GM18505 (cell line): ENCODE results near the gene DIP2C.
A peak's percentile ranks its signal among the peaks of the same experiment; 100 is the strongest.

Source experiments
- ATAC-seq: cut with Tn5 transposase; IDR thresholded peaks from one replicate; pipeline ENCODE4 v1.9.1; 2021; ENCODE audit not compliant: unreplicated experiment
- POLR2A ChIP-seq: IDR thresholded peaks from 4 replicates; pipeline ENCODE4 v1.6.1; 2011; ENCODE audit warnings: borderline replicate concordance; ENCODE audit not compliant: insufficient read depth, insufficient read length; ENCODE audit errors: extremely low read depth

Gene DIP2C

DNA sequence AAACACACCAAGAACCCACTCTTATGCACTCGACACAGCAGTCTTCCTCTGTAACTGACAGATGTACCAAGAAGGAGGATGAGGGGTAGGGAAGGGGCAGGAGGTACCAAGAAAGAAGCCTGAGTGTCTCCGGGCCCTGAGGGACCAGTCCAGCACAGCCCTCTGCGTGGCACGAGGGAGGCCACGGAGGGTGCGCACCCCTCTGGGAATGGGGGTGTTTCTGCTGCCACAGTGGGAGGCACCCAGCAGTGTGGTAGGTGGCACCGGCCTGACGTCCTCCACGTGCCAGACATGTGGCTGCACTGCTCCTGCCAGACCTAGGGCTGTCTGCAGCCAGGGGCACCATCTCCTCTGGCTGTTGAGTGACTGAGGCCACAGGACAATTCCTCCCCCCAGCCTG is 399.9 kb downstream of the DIP2C start:
- TF ChIP-seq POLR2A = no peak
- ATAC-seq = no peak

DNA sequence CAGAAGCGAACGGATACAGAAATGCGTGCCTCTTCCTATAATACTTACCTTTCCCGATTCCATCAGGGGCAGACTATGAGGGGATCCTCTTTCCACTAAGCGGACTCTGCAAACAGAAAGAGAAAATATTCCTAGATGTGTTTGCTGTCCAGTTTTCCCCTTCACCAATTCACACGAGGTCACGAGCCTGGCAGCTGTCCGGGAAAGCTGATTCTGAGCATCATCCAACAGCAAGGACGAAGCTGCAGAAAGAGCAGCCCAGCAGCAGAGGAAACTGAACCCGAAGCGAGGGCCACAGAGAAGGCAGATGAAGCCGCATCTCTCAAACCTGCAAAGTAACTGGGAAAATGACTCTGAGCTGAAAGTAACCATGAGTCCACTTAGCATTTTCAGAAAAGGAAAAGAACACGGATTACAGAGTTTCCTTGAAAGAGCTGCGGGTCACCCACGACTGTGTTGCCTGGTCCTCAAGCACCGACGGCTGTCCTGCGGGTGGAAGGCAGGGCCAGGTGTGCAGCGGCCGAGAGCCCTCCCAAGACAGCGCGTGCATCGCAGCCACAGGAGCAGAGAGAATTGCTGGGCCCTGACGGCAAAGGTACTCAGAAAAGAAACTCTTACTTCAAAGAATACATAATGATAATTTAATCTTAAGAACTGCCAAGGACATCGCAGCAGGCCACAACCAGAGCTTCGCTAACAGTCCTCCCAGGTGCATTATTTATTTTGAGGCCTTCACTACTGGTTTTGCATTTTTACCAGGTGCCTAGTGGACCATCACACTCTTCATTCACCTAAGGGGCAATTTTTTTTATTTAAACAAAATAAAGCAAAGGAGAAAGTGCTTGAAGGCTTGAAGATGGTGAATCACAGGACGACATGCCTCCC is 400.9 kb downstream of the DIP2C start:
- ATAC-seq = no peak
- TF ChIP-seq POLR2A = no peak

DNA sequence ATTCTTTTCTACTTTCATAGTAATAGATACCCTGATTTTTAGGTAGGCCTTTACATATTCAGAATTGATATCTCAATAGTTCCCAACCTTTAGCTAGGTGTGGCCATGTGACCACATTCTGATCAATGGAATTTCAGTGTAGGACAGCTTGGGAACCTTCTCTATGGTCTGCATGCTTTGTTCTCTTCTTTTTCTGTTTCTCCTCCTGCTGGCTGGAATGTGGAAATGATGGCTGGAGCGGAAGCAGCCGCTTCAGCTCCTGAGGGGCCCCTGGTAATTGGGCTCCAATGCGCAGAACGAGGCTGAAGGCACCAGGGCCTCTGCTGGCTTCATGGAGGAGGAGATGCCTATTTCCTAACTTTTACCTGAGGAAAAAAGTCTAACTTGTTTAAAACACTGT is 401.7 kb downstream of the DIP2C start:
- no peak for ATAC-seq
- TF ChIP-seq POLR2A = no peak

DNA sequence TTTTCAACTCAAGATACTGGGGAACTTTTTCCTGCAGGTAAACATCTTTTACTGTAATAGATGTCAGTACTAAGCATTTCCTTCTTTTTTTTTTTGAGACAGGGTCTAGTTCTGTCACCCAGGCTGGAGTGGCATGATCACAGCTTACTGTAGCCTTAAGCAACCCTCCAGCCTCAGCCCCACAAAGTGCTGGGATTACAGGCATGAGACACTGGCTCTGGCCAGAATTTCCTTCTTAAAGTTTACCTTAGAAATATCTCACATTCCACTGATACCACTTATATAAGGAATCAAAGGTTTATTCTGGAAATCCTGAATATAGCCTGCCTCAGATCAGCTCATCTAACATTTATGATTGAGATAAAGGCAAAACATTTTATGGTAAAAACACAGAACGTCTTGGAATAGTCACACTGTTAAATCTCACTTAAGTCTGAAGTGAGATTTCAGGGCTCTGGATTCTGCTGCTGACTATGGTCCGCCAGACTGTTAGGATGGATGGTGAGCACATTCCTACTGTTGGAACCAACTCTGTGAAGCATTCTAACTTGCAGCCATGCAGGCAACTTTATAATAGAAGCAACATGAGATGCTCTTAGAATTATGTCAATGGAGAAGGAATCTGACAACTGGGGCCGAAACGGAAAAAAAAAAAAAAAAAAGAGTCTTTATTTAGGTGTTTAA is 402.3 kb downstream of the DIP2C start:
- no peak for TF ChIP-seq POLR2A
- ATAC-seq = no peak

DNA sequence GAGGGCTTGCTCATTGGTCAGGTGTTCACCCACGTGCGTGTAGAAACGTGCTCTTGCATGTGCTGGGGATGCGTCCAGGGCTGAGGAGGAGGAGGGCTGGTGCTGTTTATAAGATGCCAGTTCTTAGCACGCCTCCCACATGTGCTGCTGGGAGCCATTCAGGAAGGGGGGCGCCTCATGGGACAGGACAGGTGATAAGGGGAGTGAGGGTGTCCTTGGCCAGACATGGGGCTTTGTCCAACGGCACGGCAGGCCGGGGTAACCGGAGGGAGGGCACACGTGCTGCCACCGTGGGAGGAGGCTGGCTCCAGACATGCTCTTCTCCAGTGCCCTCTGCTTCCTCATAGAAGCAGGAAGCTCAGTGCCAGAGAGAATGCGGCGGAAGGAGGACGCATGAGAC is 404.3 kb downstream of the DIP2C start:
- no peak for TF ChIP-seq POLR2A
- ATAC-seq = no peak

DNA sequence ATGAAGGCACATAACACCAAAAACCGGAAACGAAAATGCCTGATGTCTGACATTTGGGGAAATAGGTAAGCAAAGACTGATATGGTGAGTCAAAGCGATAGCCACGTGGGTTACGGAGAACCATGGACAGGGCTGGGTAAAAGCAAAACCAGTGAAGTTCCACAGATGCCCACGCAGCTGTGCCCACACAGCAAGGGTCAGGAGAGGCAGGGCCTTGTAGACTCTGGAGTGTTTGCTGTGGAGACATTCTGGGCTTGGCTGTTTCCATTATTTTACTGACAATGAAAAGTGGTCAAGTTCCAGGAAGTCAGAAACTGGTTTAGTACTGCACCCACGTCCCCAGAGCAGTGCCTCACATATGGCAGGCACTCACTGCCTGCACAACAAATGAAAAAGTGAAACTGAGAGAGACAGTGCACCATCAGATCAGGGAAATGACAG is 405.5 kb downstream of the DIP2C start:
- ATAC-seq = peak; percentile 83
- TF ChIP-seq POLR2A = no peak

DNA sequence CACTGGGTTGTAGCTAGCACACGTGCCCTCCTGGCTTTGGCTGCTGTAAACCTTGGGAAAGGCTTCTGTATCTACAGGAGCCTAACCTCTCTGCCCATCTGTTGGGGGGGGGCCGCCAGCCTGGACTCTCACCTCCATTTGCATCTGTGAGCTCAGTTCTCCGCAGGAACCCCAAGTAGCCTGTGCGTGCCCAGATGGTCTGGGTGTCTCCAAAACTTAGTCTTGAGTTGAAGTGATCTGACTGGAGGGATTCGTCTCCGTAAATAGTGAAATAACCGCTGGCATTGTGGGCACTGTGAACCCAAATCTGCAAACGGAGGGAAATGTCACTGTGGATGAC is 406.4 kb downstream of the DIP2C start:
- TF ChIP-seq POLR2A = no peak
- no peak for ATAC-seq

DNA sequence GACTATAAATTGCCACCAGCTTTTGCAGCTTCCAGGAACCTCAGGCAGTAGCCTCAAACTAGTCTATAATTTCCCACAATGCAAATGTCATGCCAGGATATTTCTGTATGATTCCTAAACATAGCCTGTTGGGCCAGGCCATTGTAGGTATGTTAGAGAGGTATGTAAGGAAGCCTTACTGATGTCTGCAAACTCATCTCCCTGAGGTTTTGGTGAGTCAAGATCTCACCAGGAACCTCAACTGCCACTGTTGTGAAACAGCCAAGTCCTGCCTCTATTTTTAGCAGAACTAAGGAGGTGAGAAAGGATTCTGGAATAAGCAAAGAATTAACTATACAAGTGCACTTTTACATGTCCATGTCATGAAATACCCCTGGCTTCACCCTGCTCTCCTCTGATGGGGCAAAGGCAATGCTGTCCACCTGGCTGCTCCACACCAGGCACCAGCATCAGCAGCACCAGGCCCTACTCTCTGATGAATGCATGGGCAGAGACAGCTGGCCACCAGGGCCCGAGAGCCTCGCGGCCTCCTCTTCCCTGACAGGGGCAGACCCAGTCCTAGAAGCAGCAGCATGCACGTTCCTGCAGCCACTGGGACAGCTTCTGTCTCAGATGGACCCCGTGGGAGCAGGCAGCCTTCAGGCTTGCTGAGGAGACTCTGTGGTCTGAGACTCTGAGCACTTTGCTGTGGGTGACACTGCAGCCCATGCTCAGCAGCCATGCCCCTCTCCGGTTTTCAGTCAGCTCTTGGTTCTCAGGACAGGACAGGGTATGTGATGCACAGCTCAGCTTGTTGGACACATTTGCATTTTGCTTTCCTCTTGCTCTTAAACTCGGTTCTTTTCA is 407.0 kb downstream of the DIP2C start:
- ATAC-seq = no peak
- no peak for TF ChIP-seq POLR2A

DNA sequence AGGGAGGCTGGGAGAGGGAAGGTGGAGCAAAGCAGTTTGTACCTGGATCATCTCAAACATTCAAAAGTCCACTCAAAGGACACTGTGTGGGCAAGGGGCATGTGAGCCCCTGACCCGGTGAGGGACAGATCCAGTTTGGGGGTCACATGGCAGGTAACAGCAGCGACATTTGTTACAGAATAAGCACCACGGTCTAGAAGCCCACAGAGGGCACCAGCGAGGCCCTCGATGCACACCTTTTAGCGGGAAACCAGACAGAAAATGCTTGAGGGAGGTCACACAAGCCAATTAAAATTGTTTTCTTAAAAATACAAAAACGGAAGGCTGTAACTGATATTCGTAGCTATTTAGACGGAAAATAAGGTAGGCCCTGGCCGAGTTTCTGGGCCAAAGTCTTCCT is 409.8 kb downstream of the DIP2C start:
- TF ChIP-seq POLR2A = no peak
- no peak for ATAC-seq

DNA sequence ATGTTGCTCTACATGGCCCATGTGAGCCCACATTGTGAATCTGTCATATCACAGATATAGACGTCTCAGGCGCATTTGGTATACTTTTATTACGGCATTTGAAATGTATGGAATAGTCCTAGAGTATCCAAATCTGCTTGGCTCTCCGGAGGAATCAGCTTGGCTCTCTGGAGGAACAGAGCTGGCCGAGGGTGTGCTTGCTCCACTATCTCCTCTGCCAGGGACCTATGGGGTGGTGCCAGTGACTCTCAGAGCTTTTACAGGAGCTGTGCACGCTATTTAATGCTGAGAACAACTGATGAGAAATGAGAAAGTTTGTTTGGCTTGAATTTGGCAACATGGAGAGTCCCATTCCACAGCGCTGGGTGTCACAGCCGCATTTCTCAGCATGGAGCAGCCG is 410.2 kb downstream of the DIP2C start:
- no peak for ATAC-seq
- TF ChIP-seq POLR2A = no peak

DNA sequence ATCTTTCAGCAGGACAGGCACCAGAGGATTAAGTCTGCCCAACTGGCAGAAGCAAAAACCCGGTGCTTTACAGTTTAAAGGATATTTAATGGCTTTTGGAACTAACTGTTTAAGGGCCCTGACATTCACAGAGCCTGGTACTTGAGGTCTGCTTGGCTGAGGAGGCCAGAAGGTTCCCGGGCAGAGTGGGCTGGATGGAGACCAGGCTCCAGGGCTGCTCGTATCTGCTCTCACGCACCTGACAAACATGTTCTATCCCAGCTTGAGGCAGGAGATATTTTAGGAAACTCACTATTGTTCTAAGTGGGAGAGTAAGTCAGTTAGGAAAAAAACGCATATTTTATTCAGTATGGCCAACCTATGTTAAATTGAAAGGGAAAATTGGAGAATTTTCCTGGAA is 410.8 kb downstream of the DIP2C start:
- TF ChIP-seq POLR2A = no peak
- no peak for ATAC-seq

DNA sequence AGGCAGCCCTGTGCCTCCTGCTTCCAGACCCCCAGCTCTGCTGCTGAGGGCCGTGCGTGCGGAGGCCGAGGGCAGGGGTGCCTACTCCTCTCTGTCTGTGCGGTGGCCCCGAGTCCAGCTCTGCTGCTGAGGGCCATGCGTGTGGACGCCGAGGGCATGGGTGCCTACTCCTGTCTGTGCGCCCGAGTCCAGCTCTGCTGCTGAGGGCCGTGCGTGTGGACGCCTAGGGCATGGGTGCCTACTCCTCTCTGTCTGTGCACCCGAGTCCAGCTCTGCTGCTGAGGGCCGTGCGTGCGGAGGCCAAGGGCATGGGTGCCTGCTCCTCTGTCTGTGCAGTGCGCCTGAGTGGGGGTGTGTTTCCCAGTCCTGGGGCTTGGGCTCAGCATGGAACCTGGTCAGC is 411.5 kb downstream of the DIP2C start:
- no peak for ATAC-seq
- TF ChIP-seq POLR2A = no peak

DNA sequence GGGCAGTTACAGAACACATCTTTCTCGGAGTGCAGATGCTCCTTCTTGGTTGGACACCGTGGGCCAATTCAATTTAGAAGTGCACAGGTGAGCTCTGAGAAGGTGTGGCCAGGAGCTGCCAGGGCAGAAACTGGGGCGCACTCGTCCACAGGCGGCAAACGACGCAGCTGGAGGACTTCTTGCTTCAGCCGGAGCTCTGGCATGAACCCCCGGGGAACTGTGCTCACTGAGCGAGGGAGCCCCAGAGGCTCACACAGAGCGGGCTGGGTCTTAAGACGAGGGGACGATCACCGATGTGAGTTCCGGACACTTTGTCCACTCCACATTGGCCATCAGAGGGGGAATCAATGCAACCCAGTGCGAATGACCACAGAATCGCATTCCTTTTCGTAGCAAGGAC is 413.8 kb downstream of the DIP2C start:
- ATAC-seq = no peak
- no peak for TF ChIP-seq POLR2A
